NT2/D1 (cell line): ENCODE measurements around the gene CD83.

Source experiments
- SUZ12 ChIP-seq: IDR thresholded peaks from 2 replicates; pipeline ENCODE4 v1.6.1; 2011; ENCODE audit not compliant: insufficient read length, insufficient read depth; ENCODE audit errors: extremely low read depth
- YY1 ChIP-seq: IDR thresholded peaks from 2 replicates; pipeline ENCODE4 v1.6.1; 2011; ENCODE audit not compliant: insufficient read length, insufficient read depth
- ZNF274 ChIP-seq: IDR thresholded peaks from 2 replicates; pipeline ENCODE4 v1.6.1; 2011; ENCODE audit warnings: mild to moderate bottlenecking, low read depth, low read length

GRCh38 chr6:14165091-14165490, 47.5 kb downstream of the CD83 start:
- TF ChIP-seq ZNF274 (no peak), YY1 (no peak), SUZ12 (no peak)
